Cardiac fibroblast (primary cell): Measurements from ENCODE around the gene CAMTA1.

ENCODE experiments used
- DNase-seq, 2 donors: peaks; one replicate each; pipeline versions ENCODE4 v3.0.0 to v3.0.0-alpha.2; 2010; ENCODE audit warnings: low read depth in 2 of 2
- H3K4me3 ChIP-seq, 2 donors: replicated peaks in 1 of 2; 1 replicate in 1 of 2; 2 replicates in 1 of 2; pipeline ENCODE4 v1.5.1; 2011; ENCODE audit warnings: low read depth in 2 of 2, low read length in 2 of 2, mild to moderate bottlenecking in 2 of 2, moderate library complexity in 1 of 2
- CTCF ChIP-seq: IDR thresholded peaks from one replicate; pipeline ENCODE4 v1.5.1; 2011; ENCODE audit warnings: low read depth, mild to moderate bottlenecking, low read length, inconsistent platforms

CAMTA1 gene

GRCh38 chr1:7640920-7641585, 855.8 kb downstream of the CAMTA1 start:
- no peak for DNase-seq
- H3K4me3 ChIP-seq: no peak overlapping the region
- no peak for TF ChIP-seq CTCF

GRCh38 chr1:7641587-7642417, 856.5 kb downstream of the CAMTA1 start:
- DNase-seq: no peak

GRCh38 chr1:7642418-7642704, 857.1 kb downstream of the CAMTA1 start:
- no peak for TF ChIP-seq CTCF
- H3K4me3 ChIP-seq: no peak overlapping the region

More at GRCh38 chr1:7641587-7642417, 856.5 kb downstream of the CAMTA1 start:
- no peak for TF ChIP-seq CTCF
- H3K4me3 ChIP-seq: no peak overlapping the region

GRCh38 chr1:7642781-7643529, 857.7 kb downstream of the CAMTA1 start:
- no peak overlapping the region for H3K4me3 ChIP-seq
- TF ChIP-seq CTCF: no peak
- DNase-seq: no peak

More at GRCh38 chr1:7642418-7642704, 857.1 kb downstream of the CAMTA1 start:
- no peak for DNase-seq

GRCh38 chr1:7643530-7643929, 858.3 kb downstream of the CAMTA1 start:
- DNase-seq: no peak
- no peak for TF ChIP-seq CTCF
- no peak overlapping the region for H3K4me3 ChIP-seq

GRCh38 chr1:7644086-7644485, 858.8 kb downstream of the CAMTA1 start:
- no peak for TF ChIP-seq CTCF
- no peak for DNase-seq

More at GRCh38 chr1:7644086-7644485, 858.8 kb downstream of the CAMTA1 start:
- H3K4me3 ChIP-seq: no peak overlapping the region
